22Rv1 (cell line): ENCODE results near the gene CD7.

Experiments used
- CTCF ChIP-seq: fragments of 450-650 bp; IDR thresholded peaks from 2 replicates; pipeline ENCODE4 v1.5.1; 2017; ENCODE audit warnings: mild to moderate bottlenecking
- ZFX ChIP-seq: fragments of 450-650 bp; IDR thresholded peaks from 2 replicates; pipeline ENCODE4 v1.6.1; 2017; ENCODE audit warnings: antibody characterized with exemption, borderline replicate concordance

DNA sequence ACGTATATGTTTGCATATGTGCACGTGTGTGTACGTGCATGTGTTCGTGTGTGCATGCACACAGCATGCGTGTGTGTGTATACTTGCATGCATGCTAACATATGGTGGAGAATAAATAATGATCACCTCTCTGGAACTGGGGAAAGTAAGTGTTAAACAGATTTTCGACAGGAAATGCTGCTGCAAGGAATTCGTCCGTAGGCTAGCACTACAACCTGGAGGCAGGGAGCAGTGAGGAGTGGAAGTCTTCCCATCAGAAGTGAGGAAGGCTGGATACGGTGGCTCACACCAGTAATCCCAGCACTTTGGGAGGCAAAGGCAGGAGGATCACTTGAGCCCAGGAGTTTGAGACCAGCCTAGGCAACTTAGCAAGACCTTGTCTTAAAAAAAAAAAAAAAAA, 39.1 kb downstream of the CD7 start:
- TF ChIP-seq CTCF: no peak
- TF ChIP-seq ZFX: no peak
